SK-N-MC (cell line): ENCODE measurements around the gene FILIP1.

ENCODE experiments used
- EZH2 ChIP-seq: fragments of 200-600 bp; sonication (generic); IDR thresholded peaks from one replicate; pipeline ENCODE4 v1.6.1; 2017; ENCODE audit warnings: antibody characterized with exemption
- FOXP2 ChIP-seq: optimal IDR thresholded peaks from 2 replicates; pipeline ENCODE3; 2011; ENCODE audit warnings: mild to moderate bottlenecking, moderate library complexity; ENCODE audit not compliant: insufficient read depth; ENCODE audit errors: extremely low read length, control extremely low read depth
- POLR2AphosphoS5 ChIP-seq: IDR thresholded peaks from 2 replicates; pipeline ENCODE4 v1.6.1; 2012; ENCODE audit warnings: mild to moderate bottlenecking, low read depth, low read length, borderline replicate concordance

GRCh38 chr6:75302280-75302679 is 191.3 kb downstream of the FILIP1 start:
- TF ChIP-seq POLR2AphosphoS5: no peak
- no peak for TF ChIP-seq EZH2
- no peak for TF ChIP-seq FOXP2
